Measurements from ENCODE around the gene GOLPH3. TPM values are rescaled to one million over a fixed set of nuclear protein-coding genes. Genes with fewer than 3 reads are reported as not detected.

Gene GOLPH3
- total RNA-seq, 1 donor from 2014 or later, result 83.7 TPM

DNA sequence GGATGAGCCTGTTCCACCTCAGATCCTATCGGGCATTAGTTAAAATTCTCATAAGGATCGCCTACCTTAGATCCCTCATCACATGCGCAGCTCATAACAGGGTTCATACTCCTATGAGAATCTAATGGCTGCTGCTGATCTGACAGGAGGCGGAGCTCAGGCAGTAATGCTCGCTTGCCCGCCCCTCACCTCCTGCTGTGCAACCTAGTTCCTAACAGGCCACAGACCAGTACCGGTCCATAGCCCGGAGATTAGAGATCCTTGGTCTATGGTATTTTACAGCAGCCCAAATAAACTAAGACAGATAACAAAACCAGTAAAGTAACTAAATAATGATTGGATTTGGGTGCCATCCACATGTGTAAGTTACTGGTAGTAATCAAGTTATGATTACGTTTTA lies 17.5 kb downstream of the GOLPH3 start:
- H3K27me3 ChIP-seq (ENCODE audit: control insufficient read depth, insufficient read depth, low read length), result no peaks in the 10 kb centered on the region
- FAIRE-seq (no peak), DNase-seq (ENCODE audit: low read depth) (no peak)
- H3K4me3 ChIP-seq (ENCODE audit: low read depth, low read length), result no peak overlapping the region
- H3K36me3 ChIP-seq (ENCODE audit: control insufficient read depth, insufficient read depth, low read length), result no peaks in the 10 kb centered on the region
- no peak for TF ChIP-seq CTCF (IDR thresholded peaks at IDR 0.05; ENCODE audit: insufficient read depth, low read length, severe bottlenecking)

- H3K4me3 ChIP-seq (ENCODE audit: low read depth, low read length), result no peak overlapping the region
- no peak for FAIRE-seq
- H3K36me3 ChIP-seq (ENCODE audit: control insufficient read depth, insufficient read depth, low read length), result no peaks in the 10 kb centered on the region
- H3K27me3 ChIP-seq (ENCODE audit: control insufficient read depth, insufficient read depth, low read length), result no peaks in the 10 kb centered on the region
- no peak for TF ChIP-seq CTCF (IDR thresholded peaks at IDR 0.05; ENCODE audit: insufficient read depth, low read length, severe bottlenecking)
- no peak for DNase-seq (ENCODE audit: low read depth)
Measured at GRCh38 chr5:32155211-32155610, 18.9 kb downstream of the GOLPH3 start.

GRCh38 chr5:32153723-32154122 lies 20.4 kb downstream of the GOLPH3 start:
- H3K36me3 ChIP-seq (ENCODE audit: control insufficient read depth, insufficient read depth, low read length), result no peaks in the 10 kb centered on the region
- no peak for FAIRE-seq
- H3K4me3 ChIP-seq (ENCODE audit: low read depth, low read length), result no peak overlapping the region
- DNase-seq (ENCODE audit: low read depth), result peak; percentile 9
- H3K27me3 ChIP-seq (ENCODE audit: control insufficient read depth, insufficient read depth, low read length), result no peaks in the 10 kb centered on the region
- no peak for TF ChIP-seq CTCF (IDR thresholded peaks at IDR 0.05; ENCODE audit: insufficient read depth, low read length, severe bottlenecking)

GRCh38 chr5:32151198-32151597 lies 22.9 kb downstream of the GOLPH3 start:
- Histone ChIP-seq H3K36me3 (ENCODE audit: control insufficient read depth, insufficient read depth, low read length) (peaks cover 1% of the 10 kb centered on the region), H3K4me3 (ENCODE audit: low read depth, low read length) (no peak overlapping the region), H3K27me3 (ENCODE audit: control insufficient read depth, insufficient read depth, low read length) (no peaks in the 10 kb centered on the region)
- no peak for DNase-seq (ENCODE audit: low read depth)
- no peak for FAIRE-seq
- no peak for TF ChIP-seq CTCF (IDR thresholded peaks at IDR 0.05; ENCODE audit: insufficient read depth, low read length, severe bottlenecking)

GRCh38 chr5:32150366-32150765 lies 23.8 kb downstream of the GOLPH3 start:
- peaks cover 2% of the 10 kb centered on the region for H3K36me3 ChIP-seq (ENCODE audit: control insufficient read depth, insufficient read depth, low read length)
- DNase-seq (ENCODE audit: low read depth), result no peak
- FAIRE-seq, result no peak
- no peak overlapping the region for H3K4me3 ChIP-seq (ENCODE audit: low read depth, low read length)
- no peak for TF ChIP-seq CTCF (IDR thresholded peaks at IDR 0.05; ENCODE audit: insufficient read depth, low read length, severe bottlenecking)
- no peaks in the 10 kb centered on the region for H3K27me3 ChIP-seq (ENCODE audit: control insufficient read depth, insufficient read depth, low read length)

DNA sequence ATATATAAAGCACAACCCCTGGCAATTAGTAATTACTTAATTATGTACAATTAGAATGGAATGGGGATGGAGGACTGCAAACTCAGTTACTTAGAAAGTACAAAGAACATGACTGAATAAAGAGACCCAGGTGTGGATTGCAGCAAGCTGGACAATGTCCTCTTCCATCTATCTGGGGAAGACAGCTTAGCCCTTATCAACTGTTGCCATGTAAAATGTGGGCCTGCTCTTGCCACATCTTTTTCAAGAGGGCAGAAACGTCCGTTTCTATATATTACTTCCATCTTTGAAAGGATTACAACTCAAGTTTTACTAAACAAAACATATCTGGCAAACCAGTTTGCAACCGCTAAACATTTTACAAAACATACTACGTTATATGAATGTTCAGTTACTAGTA lies 26.2 kb downstream of the GOLPH3 start:
- no peak for DNase-seq (ENCODE audit: low read depth)
- TF ChIP-seq CTCF (IDR thresholded peaks at IDR 0.05; ENCODE audit: insufficient read depth, low read length, severe bottlenecking), result no peak
- Histone ChIP-seq H3K36me3 (ENCODE audit: control insufficient read depth, insufficient read depth, low read length) (peaks cover 3% of the 10 kb centered on the region), H3K4me3 (ENCODE audit: low read depth, low read length) (no peak overlapping the region), H3K27me3 (ENCODE audit: control insufficient read depth, insufficient read depth, low read length) (no peaks in the 10 kb centered on the region)
- FAIRE-seq, result no peak

Data from bronchial epithelial cell (primary cell).